Mucosa of descending colon (tissue), 3 donors: ENCODE measurements around the gene NDUFV1. TPM values are rescaled to one million over a fixed set of nuclear protein-coding genes. Genes with fewer than 3 reads are reported as not detected.
A peak's percentile ranks its signal among the peaks of the same experiment; 100 is the strongest.
"Not testable (repeated sequence)": the region's sequence is repeated elsewhere in the genome, so short reads cannot be mapped to it uniquely, and the experiment has no call there.

Experiments
- ATAC-seq: fragments of 200-7000 bp; cut with Tn5 transposase; one replicate; pipeline ENCODE4 v1.9.1; 2020; ENCODE audit warnings: mild to moderate bottlenecking, moderate library complexity
- DNase-seq, 3 donors: peaks; one replicate each; pipeline ENCODE4 v3.0.0-alpha.2; 2020
- H3K36me3 ChIP-seq: fragments of 200-600 bp; one replicate; pipeline ENCODE4 v1.8.0; 2021; ENCODE audit warnings: low read depth, mild to moderate bottlenecking
- H3K4me1 ChIP-seq: fragments of 200-600 bp; one replicate; pipeline ENCODE4 v1.8.0; 2021; ENCODE audit warnings: low read depth, mild to moderate bottlenecking
- H3K4me3 ChIP-seq: fragments of 200-600 bp; one replicate; pipeline ENCODE4 v1.8.0; 2021; ENCODE audit warnings: mild to moderate bottlenecking
- H3K9me3 ChIP-seq: fragments of 200-600 bp; one replicate; pipeline ENCODE4 v1.8.0; 2021; ENCODE audit warnings: mild to moderate bottlenecking
- intact Hi-C, 2 donors: fragments of 100-400 bp; cut with DNase I in 1 of 2; cut with micrococcal nuclease in 1 of 2; formaldehyde crosslinking; loops; one replicate each; pipeline versions ENCODE4 v1.11.0 to v1.11.1; 2022; cut with DNase I, micrococcal nuclease
- total RNA-seq, 3 donors: library from RNA; stranded (reverse); fragmentation: NEBNext Ultra II Directional in 2 of 3; extraction: Animal tissue kit (Norgen Biotek cat#: 25700) in 2 of 3; gene quantifications; one replicate each; pipeline versions ENCODE4 v1.2.1 to v1.2.4, GENCODE V29; 2021 to 2023
- TF ChIP-seq, protein P1 (sequence below): fragments of 200-600 bp; IDR thresholded peaks from one replicate; pipeline ENCODE4 v1.8.0; 2022; ENCODE audit warnings: antibody characterized with exemption, mild to moderate bottlenecking
- donor health status: DM: no; HTN: no; CAD: no; lungs with moderate emphysema.
- donor health status: DM: no; HTN: no; CAD: no.
- donor health status: DM: no; HTN: yes; CAD: no.

The NDUFV1 gene
- total RNA-seq, 3 donors from 2014 or later = 248 to 349 (median 311) TPM

DNA sequence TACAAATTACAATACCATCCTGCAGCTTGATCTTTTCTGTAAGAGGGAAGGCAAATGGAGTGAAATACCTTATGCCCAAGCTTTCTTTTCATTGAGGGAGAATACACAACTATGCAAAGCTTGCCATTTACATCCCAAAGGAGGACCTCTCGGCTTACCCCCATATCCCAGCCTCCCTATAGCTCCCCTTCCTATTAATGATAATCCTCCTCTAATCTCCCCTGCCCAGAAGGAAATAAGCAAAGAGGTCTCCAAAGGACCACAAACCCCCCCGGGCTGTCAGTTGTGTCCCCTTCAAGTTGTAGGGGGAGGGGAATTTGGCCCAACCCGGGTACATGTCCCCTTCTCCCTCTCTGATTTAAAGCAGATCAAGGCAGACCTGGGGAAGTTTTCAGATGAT, 15.2 kb downstream of the NDUFV1 start:
- H3K4me1 ChIP-seq, H3K9me3 ChIP-seq, ATAC-seq, DNase-seq, H3K36me3 ChIP-seq, intact Hi-C loops, H3K4me3 ChIP-seq: not testable (repeated sequence)

DNA sequence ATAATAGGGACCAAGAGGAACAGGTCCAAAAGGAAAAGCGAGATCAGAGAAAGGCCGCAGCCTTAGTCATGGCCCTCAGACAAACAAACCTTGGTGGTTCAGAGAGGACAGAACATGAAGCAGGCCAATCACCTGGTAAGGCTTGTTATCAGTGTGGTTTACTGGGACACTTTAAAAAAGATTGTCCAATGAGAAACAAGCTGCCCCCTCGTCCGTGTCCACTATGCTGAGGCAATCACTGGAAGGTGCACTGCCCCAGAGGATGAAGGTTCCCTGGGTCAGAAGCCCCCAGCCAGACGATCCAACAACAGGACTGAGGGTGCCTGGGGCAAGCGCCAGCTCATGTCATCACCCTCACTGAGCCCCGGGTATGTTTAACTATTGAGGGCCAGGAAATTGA, 16.2 kb downstream of the NDUFV1 start:
- H3K36me3 ChIP-seq, H3K4me1 ChIP-seq, intact Hi-C loops, DNase-seq, ATAC-seq, H3K4me3 ChIP-seq, H3K9me3 ChIP-seq: not testable (repeated sequence)

- intact Hi-C loops, H3K4me1 ChIP-seq, H3K9me3 ChIP-seq, DNase-seq, ATAC-seq, H3K36me3 ChIP-seq, H3K4me3 ChIP-seq: not testable (repeated sequence)
Measured at GRCh38 chr11:67623795-67624194, 17.1 kb downstream of the NDUFV1 start.

GRCh38 chr11:67626131-67626833, 19.5 kb downstream of the NDUFV1 start:
- DNase-seq = peak in 1 of 3 donors; percentile 18
- H3K9me3 ChIP-seq, intact Hi-C loops, ATAC-seq, H3K4me3 ChIP-seq, H3K36me3 ChIP-seq: not testable (repeated sequence)
- peaks cover 15% of the 10 kb centered on the region for H3K4me1 ChIP-seq

DNA sequence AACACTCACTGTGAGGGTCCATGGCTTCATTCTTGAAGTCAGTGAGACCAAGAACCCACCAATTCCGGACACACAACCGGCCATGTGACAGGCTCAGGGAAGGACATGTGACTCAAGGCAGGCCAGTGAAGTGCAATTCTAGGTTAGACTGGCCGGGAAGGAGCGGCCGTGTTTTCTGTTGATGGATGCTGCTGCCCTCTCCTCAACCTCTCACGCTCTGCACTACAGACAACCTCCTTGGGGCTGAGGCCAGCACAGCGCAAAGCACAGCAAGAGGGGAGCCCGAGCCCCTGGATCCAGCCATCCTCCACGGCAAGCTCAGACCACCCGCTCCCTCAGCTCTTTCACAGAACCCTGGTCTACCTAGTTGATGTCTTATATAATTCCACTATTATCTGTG, 20.2 kb downstream of the NDUFV1 start:
- TF ChIP-seq, protein P1, sequence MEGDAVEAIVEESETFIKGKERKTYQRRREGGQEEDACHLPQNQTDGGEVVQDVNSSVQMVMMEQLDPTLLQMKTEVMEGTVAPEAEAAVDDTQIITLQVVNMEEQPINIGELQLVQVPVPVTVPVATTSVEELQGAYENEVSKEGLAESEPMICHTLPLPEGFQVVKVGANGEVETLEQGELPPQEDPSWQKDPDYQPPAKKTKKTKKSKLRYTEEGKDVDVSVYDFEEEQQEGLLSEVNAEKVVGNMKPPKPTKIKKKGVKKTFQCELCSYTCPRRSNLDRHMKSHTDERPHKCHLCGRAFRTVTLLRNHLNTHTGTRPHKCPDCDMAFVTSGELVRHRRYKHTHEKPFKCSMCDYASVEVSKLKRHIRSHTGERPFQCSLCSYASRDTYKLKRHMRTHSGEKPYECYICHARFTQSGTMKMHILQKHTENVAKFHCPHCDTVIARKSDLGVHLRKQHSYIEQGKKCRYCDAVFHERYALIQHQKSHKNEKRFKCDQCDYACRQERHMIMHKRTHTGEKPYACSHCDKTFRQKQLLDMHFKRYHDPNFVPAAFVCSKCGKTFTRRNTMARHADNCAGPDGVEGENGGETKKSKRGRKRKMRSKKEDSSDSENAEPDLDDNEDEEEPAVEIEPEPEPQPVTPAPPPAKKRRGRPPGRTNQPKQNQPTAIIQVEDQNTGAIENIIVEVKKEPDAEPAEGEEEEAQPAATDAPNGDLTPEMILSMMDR = no peak
- Histone ChIP-seq H3K36me3 (no peaks in the 10 kb centered on the region), H3K4me1 (peaks cover 17% of the 10 kb centered on the region), H3K9me3 (no peaks in the 10 kb centered on the region), H3K4me3 (no peak overlapping the region)
- intact Hi-C loops = no loop called here
- ATAC-seq = no peak
- DNase-seq = peak in 1 of 3 donors; percentile 26

- H3K4me1 ChIP-seq = peaks cover 21% of the 10 kb centered on the region
- ATAC-seq (no peak), DNase-seq (peak in 1 of 3 donors; percentile 25)
- H3K9me3 ChIP-seq = no peaks in the 10 kb centered on the region
- H3K4me3 ChIP-seq = no peak overlapping the region
- intact Hi-C loops = no loop called here
- TF ChIP-seq, protein P1 = no peak
- H3K36me3 ChIP-seq = no peaks in the 10 kb centered on the region
Measured at GRCh38 chr11:67627441-67627811, 20.7 kb downstream of the NDUFV1 start.

DNA sequence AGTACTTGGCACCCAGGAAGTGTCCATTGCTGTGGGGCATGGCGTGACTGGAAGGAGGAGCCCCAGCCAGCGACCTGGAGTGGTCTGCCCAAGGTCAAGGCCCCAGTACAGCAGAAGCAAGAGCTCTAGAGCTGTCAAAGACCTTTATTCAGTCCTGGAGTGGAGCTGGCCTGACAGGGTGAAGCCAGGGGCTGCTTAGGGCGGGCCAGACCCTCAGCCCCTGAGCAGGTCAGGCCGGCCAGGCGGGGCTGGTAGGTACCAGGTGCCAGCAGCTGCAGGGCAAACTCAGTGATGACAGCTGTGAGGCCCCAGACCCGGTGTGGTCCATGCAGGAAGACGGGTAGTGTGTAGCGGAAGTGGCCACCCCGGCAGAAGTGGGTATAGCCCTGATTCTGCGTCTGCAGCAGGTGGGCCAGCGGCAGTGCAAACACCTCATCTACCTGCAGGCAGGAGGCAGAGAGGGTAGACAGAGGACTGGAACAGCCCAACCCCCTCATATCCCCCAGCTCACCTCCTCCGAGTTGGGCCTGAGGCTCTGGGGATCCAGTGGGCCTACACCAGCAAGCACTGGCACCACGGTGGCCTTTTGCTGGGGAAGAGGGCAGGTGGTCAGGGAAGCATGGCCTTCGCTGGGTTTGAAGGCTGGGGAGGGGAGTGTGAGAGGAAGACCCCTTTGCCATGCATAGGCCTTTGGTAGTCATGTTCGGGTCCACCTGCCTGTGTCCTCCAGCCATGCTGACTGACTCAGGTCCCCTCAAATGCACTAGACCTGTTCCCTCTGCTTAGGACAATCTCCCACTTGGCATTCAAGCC, 21.3 kb downstream of the NDUFV1 start:
- TF ChIP-seq, protein P1 = no peak
- intact Hi-C loops = no loop called here
- Histone ChIP-seq H3K9me3 (no peaks in the 10 kb centered on the region), H3K4me3 (no peak overlapping the region), H3K4me1 (peaks cover 27% of the 10 kb centered on the region), H3K36me3 (no peaks in the 10 kb centered on the region)
- DNase-seq (peak in 2 of 3 donors; percentile 35 to 56), ATAC-seq (no peak)
